ENCODE results near the gene CDYL2.
"Not testable (repeated sequence)": the region's sequence is repeated elsewhere in the genome, so short reads cannot be mapped to it uniquely, and the experiment has no call there.

Gene CDYL2

DNA sequence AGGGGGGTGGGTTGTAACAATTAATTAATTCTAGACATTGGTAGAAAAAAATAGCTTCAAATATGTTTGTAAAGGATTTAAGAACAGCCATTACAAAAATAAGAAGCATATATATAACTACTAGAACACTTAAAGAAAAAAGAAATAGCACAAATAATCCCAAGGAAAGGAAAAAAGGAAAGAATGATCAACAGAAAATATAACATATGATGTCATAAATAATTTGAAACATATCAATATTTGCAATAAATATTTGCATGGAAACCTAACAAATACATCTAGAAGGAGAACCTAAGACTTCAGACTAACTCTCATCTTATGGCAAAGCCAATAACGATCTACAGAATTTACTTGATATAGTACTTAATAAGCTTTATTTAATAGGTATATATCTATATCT is 28.9 kb downstream of the CDYL2 start:
- in situ Hi-C loops (cut with MboI; ENCODE audit: low pct_unique_long_range_greater_than_20kb, low sequenced_read_pairs) = no loop called here

DNA sequence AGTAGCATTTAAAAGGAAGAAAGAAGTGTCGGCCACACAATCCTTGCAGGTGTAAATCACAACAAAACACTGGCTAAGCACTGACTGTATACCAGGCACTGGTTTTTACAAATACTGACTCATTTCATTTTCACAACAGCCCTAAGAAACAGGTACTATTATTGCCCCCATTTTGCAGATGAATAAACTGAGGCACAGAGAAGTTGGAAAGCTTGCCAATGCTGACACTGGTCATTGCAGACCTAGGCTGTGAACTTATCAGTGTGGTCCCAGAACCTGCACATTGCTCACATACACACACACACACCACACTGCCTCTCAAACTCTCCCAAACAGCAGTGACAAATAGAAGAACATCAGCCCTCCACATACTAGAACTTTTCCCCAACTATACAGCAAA is 37.6 kb downstream of the CDYL2 start:
- in situ Hi-C loops (cut with MboI; ENCODE audit: low pct_unique_long_range_greater_than_20kb, low sequenced_read_pairs) = no loop called here
- DNase-seq = no peak

More for the DNA sequence above, 28.9 kb downstream of the CDYL2 start:
- DNase-seq = no peak

DNA sequence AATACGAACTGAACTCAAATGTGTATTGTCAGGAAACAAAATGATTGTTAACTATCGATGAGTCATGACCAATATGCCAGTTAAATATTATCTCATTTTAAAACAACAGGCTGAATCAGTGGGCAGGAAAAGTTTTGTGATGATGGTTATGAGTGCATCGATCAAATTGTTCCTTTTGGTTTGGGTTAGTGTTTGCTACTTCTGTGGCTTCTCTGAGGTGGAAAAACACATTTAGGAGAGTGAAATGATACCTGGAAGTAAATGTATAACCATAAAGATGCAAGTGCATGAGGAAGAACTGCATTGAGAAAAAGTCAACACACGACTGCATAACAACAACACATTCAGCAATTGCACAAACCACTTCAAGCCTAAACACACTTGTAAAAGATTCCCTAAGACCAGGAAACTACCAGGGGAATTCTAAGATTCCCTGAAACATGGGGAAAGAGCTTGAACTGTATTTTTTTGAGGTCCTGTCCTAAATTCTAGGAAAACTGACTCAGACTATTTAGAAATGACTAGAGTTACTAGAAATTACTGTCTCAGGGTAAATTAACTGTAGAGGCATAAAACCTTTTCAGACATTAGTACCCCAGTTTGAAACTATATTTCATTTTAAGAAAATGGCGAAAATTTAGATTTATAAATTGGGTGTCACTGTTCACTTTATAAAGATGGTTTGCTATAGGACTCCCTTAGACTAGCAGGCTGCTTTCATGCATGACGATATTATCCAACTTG is 44.8 kb downstream of the CDYL2 start:
- in situ Hi-C loops (cut with MboI; ENCODE audit: low pct_unique_long_range_greater_than_20kb, low sequenced_read_pairs) = no loop called here
- no peak for DNase-seq

DNA sequence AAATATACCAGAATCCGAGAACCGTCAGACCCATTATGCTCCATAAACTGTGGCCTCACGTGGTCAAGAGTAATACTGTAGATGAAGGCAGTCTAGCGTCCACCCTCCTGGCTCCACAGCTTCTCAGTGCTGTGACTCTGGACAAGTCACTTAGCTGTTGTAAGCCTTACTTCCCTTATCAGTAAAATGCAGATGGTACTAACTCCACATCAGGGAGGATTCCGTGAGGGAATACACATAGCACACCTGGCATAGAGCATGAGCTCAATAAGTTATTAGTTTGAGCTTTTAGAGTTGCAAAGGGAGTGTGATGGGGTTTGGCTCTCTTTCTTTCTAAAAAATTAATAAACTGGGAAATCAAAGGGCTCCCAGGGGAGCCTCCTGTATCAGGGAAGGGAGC is 49.9 kb downstream of the CDYL2 start:
- no peak for DNase-seq
- in situ Hi-C loops (cut with MboI; ENCODE audit: low pct_unique_long_range_greater_than_20kb, low sequenced_read_pairs) = no loop called here

DNA sequence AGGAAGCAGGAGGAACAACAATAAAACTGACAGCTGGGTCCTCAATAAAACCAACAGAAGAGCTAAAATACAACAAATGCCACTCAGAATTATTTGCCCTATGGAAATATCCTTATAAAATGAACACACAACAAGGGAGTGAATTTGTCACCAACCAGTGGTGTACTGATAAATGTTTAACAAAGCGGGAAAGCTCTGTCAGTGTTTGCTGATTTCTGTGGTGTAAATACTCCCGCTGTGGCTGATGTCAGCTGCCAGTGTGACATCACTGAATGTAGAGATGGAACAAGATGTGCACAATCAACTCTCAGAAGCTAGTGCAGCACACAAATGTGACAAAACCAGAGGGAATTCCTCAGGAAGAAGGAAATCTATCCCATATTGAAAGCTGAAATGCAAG is 51.9 kb downstream of the CDYL2 start:
- in situ Hi-C loops (cut with MboI; ENCODE audit: low pct_unique_long_range_greater_than_20kb, low sequenced_read_pairs) = no loop called here
- no peak for DNase-seq

DNA sequence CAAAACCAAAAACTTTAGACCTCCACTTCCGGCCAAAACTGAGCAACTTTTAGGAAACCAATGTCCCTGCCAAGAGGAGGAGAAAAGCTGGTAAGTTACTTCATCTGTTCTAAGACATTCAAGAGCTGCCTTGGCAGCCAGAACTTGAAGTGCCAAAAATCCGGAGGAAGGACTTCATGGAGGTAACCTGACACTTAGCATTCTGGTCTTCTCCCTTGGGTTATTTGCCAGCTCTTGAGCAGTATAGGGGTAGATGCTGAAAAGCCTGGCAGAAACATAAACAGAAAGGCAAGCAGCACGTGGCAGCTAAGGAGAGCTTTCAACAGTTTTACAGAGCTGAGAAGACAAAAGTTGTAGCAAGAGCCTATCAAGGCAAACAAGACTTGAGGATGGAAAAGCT is 53.2 kb downstream of the CDYL2 start:
- DNase-seq = no peak
- in situ Hi-C loops (cut with MboI; ENCODE audit: low pct_unique_long_range_greater_than_20kb, low sequenced_read_pairs) = no loop called here

DNA sequence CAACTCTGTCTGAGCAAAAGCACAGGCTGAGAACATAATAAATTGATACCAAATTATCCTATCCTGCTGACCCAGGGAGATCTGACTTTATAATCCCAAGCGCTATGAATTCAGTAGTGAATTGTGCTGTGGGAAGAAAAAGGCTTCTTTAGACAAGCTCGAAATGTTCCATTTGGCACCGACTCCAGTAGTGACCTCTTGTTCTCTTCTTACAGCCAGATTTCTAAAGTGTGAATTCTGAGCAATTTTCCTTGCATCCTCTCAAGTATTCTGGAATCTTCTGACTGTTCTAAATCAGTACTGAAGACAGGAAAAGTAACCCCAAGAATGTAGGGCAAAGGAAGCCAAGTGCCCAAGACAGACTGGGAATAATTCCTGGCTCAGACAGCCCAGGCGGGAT is 58.2 kb downstream of the CDYL2 start:
- in situ Hi-C loops (cut with MboI; ENCODE audit: low pct_unique_long_range_greater_than_20kb, low sequenced_read_pairs) = no loop called here
- no peak for DNase-seq

DNA sequence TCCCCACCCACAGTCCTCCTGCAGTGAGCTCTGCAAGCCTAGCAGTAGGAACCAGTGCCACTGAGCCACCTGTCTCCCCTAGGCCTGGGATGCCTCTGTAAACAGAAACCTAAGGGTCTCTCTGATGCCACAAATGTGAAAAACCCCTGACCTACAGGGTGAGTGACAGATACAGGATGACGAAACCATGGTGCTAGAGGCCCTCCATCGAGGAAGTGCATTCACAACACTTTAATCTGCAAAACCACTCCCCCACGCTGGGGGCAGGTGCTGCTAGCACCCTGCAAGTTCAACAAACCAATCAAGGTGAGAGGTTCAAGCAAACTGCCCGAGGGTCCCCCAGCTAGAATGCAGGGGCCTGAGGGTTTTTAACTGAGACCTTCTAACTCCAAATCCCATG is 59.5 kb downstream of the CDYL2 start:
- in situ Hi-C loops (cut with MboI; ENCODE audit: low pct_unique_long_range_greater_than_20kb, low sequenced_read_pairs) = no loop called here
- DNase-seq = no peak

DNA sequence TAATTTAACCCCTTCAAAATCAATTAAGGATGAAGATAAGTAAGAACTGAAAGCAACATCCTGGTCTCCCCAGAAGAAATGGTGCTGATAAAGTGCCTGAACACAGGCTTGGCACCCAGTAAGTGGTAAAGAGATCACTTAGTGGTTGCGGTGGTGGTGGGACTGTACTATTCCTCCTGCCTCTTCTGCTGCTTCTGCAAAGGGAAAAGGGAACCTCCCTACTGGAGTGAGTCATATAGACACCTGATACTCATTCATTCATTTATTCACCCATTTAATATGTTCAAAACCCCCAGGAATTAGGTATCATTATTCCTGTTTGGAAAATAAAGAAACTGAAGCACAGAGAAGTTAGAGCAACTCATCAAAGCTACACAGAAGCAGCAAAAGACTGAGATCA is 60.6 kb downstream of the CDYL2 start:
- no peak for DNase-seq
- in situ Hi-C loops (cut with MboI; ENCODE audit: low pct_unique_long_range_greater_than_20kb, low sequenced_read_pairs) = no loop called here

DNA sequence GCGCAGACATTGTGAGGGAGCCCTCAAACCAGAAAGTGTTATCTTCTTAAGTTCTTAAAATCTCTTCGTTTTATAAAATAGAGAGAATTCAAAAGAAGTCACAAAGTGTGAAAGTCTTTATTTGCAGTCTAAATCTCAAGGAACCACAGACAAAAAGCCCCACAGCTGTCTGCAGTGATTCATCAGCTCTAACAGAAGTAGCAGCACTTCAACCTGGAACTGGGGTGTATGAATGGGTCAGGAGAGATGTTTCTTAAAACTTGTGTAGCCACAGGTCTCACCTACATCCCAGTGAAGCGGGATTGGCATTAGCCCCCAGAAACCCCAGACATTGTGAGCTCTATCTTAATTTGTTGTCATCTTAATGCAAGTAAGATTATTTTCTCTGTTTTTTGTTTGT is 61.1 kb downstream of the CDYL2 start:
- in situ Hi-C loops (cut with MboI; ENCODE audit: low pct_unique_long_range_greater_than_20kb, low sequenced_read_pairs) = no loop called here
- DNase-seq = no peak

DNA sequence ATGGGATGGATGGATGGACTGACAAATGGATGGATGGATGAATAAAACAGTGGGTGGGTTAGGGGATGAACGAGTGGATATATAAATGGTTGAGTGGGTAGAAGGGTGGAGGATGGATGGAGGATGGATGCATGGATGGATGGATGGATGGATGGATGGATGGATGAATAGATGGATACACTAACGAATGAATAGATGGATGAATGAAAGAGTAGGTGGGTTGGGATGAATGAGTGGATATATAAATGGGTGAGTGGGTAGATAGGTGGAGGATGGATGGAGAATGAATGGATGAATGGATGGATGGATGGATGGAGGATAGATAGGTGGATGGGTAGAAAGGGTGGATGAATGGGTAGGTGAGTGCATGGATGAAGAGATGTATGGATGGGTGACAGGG is 62.1 kb downstream of the CDYL2 start:
- DNase-seq = no peak
- in situ Hi-C loops (cut with MboI; ENCODE audit: low pct_unique_long_range_greater_than_20kb, low sequenced_read_pairs) = no loop called here

DNA sequence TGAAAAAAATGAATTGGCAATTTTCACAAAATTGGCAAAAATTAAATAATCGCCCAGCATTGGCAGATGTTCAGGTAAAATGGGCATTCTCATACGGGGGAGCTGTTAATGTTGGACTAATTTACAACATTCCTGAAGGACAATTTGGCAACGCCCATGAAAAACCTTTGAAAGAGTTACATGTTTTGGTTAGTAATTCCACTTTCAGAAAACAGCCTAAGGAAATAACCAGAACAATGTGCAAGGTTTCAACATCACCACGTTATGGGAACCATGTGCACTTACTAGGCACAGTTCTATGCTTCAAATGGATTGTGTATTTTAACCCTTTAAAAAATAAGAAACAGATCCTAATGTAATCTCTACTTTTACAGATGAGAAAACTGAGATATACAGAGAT is 62.7 kb downstream of the CDYL2 start:
- DNase-seq = no peak
- in situ Hi-C loops (cut with MboI; ENCODE audit: low pct_unique_long_range_greater_than_20kb, low sequenced_read_pairs) = no loop called here

DNA sequence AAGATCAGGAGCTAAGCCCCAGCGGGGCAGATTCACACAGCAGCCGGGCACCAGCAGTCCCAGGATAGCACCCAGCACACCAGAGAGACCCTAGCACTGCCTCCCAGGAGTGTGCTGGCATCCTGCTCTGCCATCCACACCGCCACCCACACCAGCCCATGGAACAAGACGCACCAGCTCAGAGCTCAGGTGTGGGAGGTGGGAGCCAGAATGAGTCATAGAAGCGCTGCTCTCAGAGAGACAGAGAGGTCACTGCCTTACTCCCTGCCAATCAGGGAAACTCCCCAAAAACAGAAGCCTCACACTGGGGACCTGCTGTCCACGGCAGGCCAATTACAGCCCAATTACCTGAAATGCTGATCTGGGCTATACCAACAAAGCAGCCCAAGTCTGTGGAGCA is 64.9 kb downstream of the CDYL2 start:
- in situ Hi-C loops (cut with MboI; ENCODE audit: low pct_unique_long_range_greater_than_20kb, low sequenced_read_pairs) = no loop called here
- no peak for DNase-seq

DNA sequence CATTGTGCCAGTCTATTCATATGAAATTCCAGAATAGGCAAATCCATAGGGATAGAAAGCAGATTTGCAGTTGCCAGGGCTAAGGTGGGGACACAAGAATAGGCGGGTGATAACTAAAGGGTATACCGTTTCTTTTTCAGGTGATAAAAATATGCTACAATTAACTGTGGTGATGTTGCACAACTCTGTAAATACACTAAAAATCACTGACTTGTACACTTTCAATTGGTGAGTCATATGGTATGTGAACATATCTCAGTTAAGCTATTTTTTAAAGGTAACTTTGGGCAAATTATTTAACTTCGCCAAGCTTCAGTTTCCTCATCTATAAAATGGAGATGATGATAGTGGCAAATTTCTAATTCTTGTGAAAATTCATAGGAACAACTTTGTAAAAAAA is 65.9 kb downstream of the CDYL2 start:
- no peak for DNase-seq
- in situ Hi-C loops (cut with MboI; ENCODE audit: low pct_unique_long_range_greater_than_20kb, low sequenced_read_pairs) = no loop called here

DNA sequence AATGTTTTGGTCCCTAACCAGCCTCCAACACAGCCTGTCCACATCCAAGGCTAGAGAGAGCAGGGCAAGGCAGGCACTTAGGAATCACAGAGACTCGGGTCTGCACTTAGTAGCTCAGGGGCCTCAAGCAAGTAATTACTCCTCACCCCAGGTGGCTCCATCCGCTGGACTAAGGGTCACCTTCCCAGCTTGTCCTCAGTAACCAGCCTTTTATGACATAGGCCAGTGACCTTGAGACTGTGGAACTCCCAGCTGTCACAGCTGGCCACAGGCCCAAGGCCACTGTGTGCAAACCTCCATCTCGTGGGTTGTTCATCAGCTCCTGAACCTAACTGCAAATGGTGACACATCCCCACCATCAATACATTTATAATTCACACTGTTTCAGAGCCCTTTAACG is 68.6 kb downstream of the CDYL2 start:
- in situ Hi-C loops (cut with MboI; ENCODE audit: low pct_unique_long_range_greater_than_20kb, low sequenced_read_pairs) = no loop called here
- DNase-seq = no peak

DNA sequence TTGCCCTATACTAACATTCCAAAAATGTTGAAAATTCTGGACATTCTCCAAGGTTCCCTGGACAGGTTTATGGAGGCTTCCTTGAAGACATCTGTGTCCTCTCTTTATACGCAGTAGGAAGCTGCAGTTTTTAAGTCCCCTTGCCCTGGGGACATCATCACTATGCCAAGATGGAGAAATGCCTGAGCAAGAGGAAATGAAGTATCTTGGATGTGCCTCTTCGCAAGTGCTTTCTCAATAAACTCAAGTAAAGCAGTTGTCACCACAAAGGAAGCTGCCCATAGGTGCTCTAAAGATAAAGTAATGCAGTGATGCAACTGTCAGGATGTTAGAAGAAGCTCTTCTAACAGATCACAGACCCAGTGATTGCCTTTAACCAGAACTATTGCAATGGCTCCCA is 71.0 kb downstream of the CDYL2 start:
- DNase-seq = no peak
- in situ Hi-C loops (cut with MboI; ENCODE audit: low pct_unique_long_range_greater_than_20kb, low sequenced_read_pairs) = no loop called here

DNA sequence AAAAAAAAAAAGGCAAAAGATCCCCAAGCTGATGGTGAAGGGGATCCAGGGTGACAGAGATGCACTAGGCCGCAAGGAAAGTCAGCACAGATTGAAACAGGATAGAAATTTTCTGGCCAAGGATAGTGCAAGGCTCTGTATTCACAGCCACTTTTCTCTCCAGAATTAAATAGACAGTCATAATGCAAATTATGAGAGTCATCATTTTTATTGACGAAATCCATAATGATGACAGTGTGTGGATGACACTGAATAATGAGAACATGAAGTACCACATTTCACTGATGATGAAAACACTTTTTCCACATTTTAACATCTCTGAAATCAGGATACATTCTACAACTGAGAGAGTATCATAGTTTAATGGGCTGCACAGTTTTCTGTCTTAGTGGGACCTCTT is 72.5 kb downstream of the CDYL2 start:
- DNase-seq = no peak
- in situ Hi-C loops (cut with MboI; ENCODE audit: low pct_unique_long_range_greater_than_20kb, low sequenced_read_pairs) = no loop called here

DNA sequence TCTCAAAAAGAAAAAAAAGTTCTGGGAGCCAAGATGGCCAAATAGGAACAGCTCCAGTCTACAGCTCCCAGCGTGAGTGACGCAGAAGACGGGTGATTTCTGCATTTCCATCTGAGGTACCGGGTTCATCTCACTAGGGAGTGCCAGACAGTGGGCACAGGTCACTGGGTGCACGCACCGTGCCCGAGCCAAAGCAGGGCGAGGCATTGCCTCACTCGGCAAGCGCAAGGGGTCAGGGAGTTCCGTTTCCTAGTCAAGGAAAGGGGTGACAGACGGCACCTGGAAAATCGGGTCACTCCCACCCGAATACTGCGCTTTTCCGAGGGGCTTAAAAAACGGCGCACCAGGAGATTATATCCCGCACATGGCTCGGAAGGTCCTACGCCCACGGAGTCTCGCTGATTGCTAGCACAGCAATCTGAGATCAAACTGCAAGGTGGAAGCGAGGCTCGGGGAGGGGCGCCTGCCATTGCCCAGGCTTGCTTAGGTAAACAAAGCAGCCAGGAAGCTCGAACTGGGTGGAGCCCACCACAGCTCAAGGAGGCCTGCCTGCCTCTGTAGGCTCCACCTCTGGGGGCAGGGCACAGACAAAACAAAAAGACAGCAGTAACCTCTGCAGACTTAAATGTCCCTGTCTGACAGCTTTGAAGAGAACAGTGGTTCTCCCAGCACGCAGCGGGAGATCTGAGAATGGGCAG is 77.2 kb downstream of the CDYL2 start:
- in situ Hi-C loops (cut with MboI; ENCODE audit: low pct_unique_long_range_greater_than_20kb, low sequenced_read_pairs) = not testable (repeated sequence)

DNA sequence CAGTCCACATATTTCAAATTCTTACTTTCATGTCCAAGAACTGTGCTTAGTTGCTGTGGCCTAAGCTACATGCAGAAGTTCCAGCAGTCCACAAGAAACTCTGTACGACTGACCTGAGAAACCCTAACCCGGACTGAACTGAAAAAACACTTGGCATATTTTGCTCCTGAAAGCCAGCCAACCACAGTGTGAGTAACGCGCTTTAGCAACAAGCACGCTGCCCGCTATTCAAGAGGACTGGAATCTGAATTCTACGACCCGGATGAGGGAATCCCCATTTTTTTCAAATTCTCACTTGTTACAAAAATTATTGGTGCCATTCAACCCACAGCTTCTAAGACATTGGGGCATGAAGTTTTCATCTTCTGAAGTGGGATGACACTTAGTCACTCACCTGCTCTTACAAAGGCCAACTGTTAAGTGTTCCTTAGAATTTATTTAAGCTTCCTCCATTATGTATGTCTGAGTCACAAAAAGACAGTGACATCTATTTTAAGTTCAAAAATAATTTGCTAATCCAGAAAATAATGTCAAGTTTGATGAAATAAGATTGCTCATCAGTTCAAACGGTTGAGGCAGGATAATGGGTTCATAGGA is 78.7 kb downstream of the CDYL2 start:
- no peak for DNase-seq
- in situ Hi-C loops (cut with MboI; ENCODE audit: low pct_unique_long_range_greater_than_20kb, low sequenced_read_pairs) = no loop called here

More for the DNA sequence above, 77.2 kb downstream of the CDYL2 start:
- DNase-seq = not testable (repeated sequence)

DNA sequence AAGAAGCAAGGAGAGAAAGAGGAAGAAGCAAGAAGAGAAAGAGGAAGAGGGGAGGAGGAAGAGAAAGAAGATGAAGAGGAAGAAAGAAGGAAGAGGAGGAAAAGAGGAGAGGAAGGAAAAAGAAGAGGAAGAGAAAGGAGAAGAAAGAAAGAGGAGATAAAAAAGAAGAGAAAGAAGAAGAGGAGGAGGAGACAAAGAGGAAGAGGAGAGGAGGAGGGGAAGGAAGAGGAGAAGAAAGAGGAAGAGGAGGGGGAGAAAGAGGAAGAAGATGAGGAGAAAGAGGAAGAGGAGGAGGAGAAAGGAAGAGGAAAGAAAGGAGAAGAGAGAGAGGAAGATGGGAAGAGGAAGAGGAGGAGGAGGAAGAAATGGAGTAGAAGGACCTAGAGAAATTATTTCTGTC is 80.4 kb downstream of the CDYL2 start:
- no peak for DNase-seq
- in situ Hi-C loops (cut with MboI; ENCODE audit: low pct_unique_long_range_greater_than_20kb, low sequenced_read_pairs) = no loop called here

DNA sequence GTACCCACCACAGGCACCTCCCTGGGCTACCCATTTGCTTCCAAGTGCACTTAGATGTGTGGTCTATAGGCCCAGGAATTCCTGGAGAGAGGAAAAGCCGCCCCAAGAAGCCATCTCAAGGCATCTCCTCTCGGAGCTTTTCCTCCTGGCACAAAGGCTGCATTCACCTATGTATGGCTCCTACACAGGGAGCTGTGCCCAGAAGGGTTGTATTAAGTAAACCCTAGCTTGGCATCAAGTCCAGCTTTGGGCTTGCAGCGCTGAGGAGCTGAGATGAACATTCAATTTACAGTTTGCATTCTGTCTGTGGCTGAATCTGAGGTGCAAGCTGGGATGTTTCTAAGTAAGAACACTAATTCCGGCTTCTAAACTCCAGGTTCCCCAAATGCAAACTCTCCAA is 81.3 kb downstream of the CDYL2 start:
- in situ Hi-C loops (cut with MboI; ENCODE audit: low pct_unique_long_range_greater_than_20kb, low sequenced_read_pairs) = no loop called here
- DNase-seq = no peak

Measured in KBM-7 (cell line).